HepG2 (cell line): ENCODE measurements around the gene HTRA2. TPM values are rescaled to one million over a fixed set of nuclear protein-coding genes. Genes with fewer than 3 reads are reported as not detected.

Source experiments
- HIVEP1 ChIP-seq: sonication (generic); formaldehyde crosslinking; IDR thresholded peaks from 2 replicates; pipeline ENCODE4 v1.4.0; 2020; ENCODE audit warnings: mild to moderate bottlenecking, missing genetic modification reagents
- IKZF4 ChIP-seq: sonication (generic); formaldehyde crosslinking; IDR thresholded peaks from 2 replicates; pipeline ENCODE4 v1.5.1; 2020; ENCODE audit warnings: borderline replicate concordance, mild to moderate bottlenecking, low read depth, missing genetic modification reagents; ENCODE audit errors: not compliant biosample characterization
- IRF2 ChIP-seq: IDR thresholded peaks from 2 replicates; pipeline ENCODE4 v1.6.1; 2018; ENCODE audit warnings: missing genetic modification reagents, missing compliant biosample characterization
- MAFF ChIP-seq: IDR thresholded peaks from 2 replicates; pipeline ENCODE4 v1.6.1; 2011; ENCODE audit warnings: low read depth, low read length, improper control_type of control experiment
- MAZ ChIP-seq, 2 experiments: sonication (generic) in 1 of 2; formaldehyde crosslinking in 1 of 2; IDR thresholded peaks; 2 replicates each; pipeline versions ENCODE4 v1.5.0 to v1.6.1; 2012 to 2020; ENCODE audit warnings: low read depth in 2 of 2, mild to moderate bottlenecking in 2 of 2, borderline replicate concordance in 1 of 2, improper control_type of control experiment in 1 of 2, low read length in 1 of 2, missing genetic modification reagents in 1 of 2, moderate library complexity in 1 of 2
- MED1 ChIP-seq: sonication (generic); formaldehyde crosslinking; IDR thresholded peaks from 2 replicates; pipeline ENCODE4 v1.4.0; 2020; ENCODE audit warnings: missing genetic modification reagents
- MIER2 ChIP-seq: IDR thresholded peaks from 2 replicates; pipeline ENCODE4 v1.6.1; 2016; ENCODE audit warnings: missing biosample characterization, missing genetic modification reagents
- NFE2L1 ChIP-seq: sonication (generic); formaldehyde crosslinking; IDR thresholded peaks from 2 replicates; pipeline ENCODE4 v1.4.0; 2020; ENCODE audit warnings: missing genetic modification reagents, mild to moderate bottlenecking, borderline replicate concordance
- PHB2 ChIP-seq: fragments of 450-650 bp; IDR thresholded peaks from 2 replicates; pipeline ENCODE4 v1.6.1; 2018; ENCODE audit not compliant: partially characterized antibody
- RNF2 ChIP-seq: fragments of 450-650 bp; conservative IDR thresholded peaks from 2 replicates; pipeline ENCODE4 v1.6.1; 2016; ENCODE audit warnings: low read depth
- SALL1 ChIP-seq: sonication (generic); formaldehyde crosslinking; IDR thresholded peaks from 2 replicates; pipeline ENCODE4 v1.8.0; 2022; ENCODE audit warnings: mild to moderate bottlenecking, missing genetic modification reagents
- ZKSCAN5 ChIP-seq: sonication (generic); formaldehyde crosslinking; IDR thresholded peaks from 2 replicates; pipeline ENCODE4 v1.5.1; 2020; ENCODE audit warnings: mild to moderate bottlenecking, missing genetic modification reagents
- ZNF17 ChIP-seq: sonication (generic); formaldehyde crosslinking; IDR thresholded peaks from 2 replicates; pipeline ENCODE4 v1.5.0; 2020; ENCODE audit warnings: mild to moderate bottlenecking, missing genetic modification reagents
- ZNF292 ChIP-seq: sonication (generic); formaldehyde crosslinking; IDR thresholded peaks from 2 replicates; pipeline ENCODE4 v1.8.1; 2022; ENCODE audit warnings: mild to moderate bottlenecking, low read depth, missing genetic modification reagents, borderline replicate concordance
- ZNF441 ChIP-seq: sonication (generic); formaldehyde crosslinking; IDR thresholded peaks from 2 replicates; pipeline ENCODE4 v1.7.0; 2021; ENCODE audit warnings: missing genetic modification reagents, borderline replicate concordance
- ZNF614 ChIP-seq: IDR thresholded peaks from 2 replicates; pipeline ENCODE4 v1.6.1; 2018; ENCODE audit warnings: missing biosample characterization, missing genetic modification reagents, inconsistent platforms, borderline replicate concordance
- polyA plus RNA-seq, 8 experiments: library from polyadenylated mRNA; depleted of rRNA in 3 of 8; stranded (reverse) in 7 of 8; unstranded in 1 of 8; fragments of >200 nt; fragmentation: Illumina TruSeq in 4 of 8; extraction: Trizol in 4 of 8; gene quantifications; 2 replicates each; pipeline versions ENCODE4 v1.2.1 to v1.2.3, GENCODE V29; 2011 to 2016; ENCODE audit warnings: low read depth in 4 of 8, missing spikeins in 1 of 8, mixed read lengths in 1 of 8; ENCODE audit not compliant: insufficient read depth in 1 of 8
- total RNA-seq, 5 experiments: library from RNA; depleted of rRNA; stranded (reverse); fragments of >200 nt; fragmentation: Illumina TruSeq; extraction: Trizol; gene quantifications; 2 replicates each; pipeline ENCODE4 v1.2.3, GENCODE V29; 2016; ENCODE audit warnings: low read depth in 1 of 5
- TF ChIP-seq, protein P1 (sequence below): sonication (generic); formaldehyde crosslinking; IDR thresholded peaks from 2 replicates; pipeline ENCODE4 v1.4.0; 2020; ENCODE audit warnings: missing genetic modification reagents, mild to moderate bottlenecking, borderline replicate concordance
- TF ChIP-seq, protein P2 (sequence below): sonication (generic); formaldehyde crosslinking; IDR thresholded peaks from 2 replicates; pipeline ENCODE4 v1.8.1; 2023; ENCODE audit warnings: mild to moderate bottlenecking, missing genetic modification reagents
- TF ChIP-seq, protein P3 (sequence below): sonication (generic); formaldehyde crosslinking; IDR thresholded peaks from 2 replicates; pipeline ENCODE4 v1.4.0; 2020; ENCODE audit warnings: missing genetic modification reagents
- TF ChIP-seq, protein P4 (sequence below): sonication (generic); formaldehyde crosslinking; IDR thresholded peaks from 2 replicates; pipeline ENCODE4 v1.4.0; 2020; ENCODE audit warnings: mild to moderate bottlenecking, missing genetic modification reagents
- TF ChIP-seq, protein P5 (sequence below): sonication (generic); formaldehyde crosslinking; IDR thresholded peaks from 2 replicates; pipeline ENCODE4 v1.5.1; 2020; ENCODE audit warnings: mild to moderate bottlenecking, moderate library complexity, missing genetic modification reagents

HTRA2 gene
- total and polyA plus RNA-seq, 2 of the 13 experiments (the other 11 are each of a cell fraction or from before 2014, with no cell fraction given): 47.7 to 50.3 TPM

DNA sequence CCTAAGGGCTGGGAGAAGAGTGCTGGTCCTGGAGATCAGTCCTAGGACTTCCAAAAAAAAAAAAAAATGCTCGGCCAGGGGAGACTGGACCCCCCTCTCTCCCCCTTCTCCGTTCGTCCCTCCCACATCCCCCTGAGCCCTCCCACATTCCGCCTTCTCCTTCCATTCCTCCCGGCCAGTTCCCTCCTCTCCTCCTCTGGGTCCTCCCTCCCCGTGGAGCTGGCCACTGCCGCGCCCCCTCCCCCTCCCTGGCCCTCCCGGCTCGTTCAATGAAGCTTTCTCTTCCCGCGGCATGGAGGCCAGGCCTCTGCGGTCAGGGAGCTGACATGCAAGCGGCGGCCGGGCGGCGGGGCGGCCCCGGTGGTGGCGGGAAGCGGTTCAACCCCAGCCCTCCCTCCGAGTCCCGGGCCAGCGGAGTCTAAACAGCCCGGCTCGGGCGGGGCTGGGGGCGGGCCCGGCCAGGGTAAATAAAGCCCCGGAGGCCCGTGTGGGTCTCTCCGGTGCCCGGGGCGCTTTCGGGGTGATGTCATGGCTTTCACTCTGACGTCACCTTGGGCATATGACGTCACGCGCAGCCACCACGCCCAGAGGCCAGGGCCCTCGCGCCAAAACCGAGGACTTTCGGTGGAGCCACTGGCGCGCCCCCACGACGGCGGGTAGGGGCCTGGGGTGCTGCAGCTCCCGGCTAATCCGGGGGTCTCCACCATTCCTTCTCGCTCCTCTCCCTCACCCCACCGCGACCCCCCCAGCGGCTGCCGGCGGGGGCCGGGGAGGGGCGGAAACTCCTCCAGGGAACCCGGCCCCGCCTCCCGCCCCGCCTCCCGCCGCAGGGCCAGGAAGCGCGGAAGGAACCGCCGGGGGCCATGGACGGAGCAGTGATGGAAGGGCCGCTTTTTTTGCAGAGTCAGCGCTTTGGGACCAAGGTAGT lies 24.4 kb downstream of the HTRA2 start, which contains the start of the genes DOK1 and LOXL3 (continued):
- TF ChIP-seq MAZ (IDR thresholded peaks at IDR 0.05; ENCODE audit: borderline replicate concordance, low read depth, low read length): 0 out of 2 replicates have a peak, but pooled peaks have one; percentile 18
- no peak for TF ChIP-seq MAZ (CRISPR knock-in tag; IDR thresholded peaks at IDR 0.05; ENCODE audit: low read depth)
- no peak for TF ChIP-seq ZKSCAN5 (CRISPR knock-in tag)
- TF ChIP-seq RNF2: no peak
- TF ChIP-seq NFE2L1 (CRISPR knock-in tag): no peak
- TF ChIP-seq, protein P1, sequence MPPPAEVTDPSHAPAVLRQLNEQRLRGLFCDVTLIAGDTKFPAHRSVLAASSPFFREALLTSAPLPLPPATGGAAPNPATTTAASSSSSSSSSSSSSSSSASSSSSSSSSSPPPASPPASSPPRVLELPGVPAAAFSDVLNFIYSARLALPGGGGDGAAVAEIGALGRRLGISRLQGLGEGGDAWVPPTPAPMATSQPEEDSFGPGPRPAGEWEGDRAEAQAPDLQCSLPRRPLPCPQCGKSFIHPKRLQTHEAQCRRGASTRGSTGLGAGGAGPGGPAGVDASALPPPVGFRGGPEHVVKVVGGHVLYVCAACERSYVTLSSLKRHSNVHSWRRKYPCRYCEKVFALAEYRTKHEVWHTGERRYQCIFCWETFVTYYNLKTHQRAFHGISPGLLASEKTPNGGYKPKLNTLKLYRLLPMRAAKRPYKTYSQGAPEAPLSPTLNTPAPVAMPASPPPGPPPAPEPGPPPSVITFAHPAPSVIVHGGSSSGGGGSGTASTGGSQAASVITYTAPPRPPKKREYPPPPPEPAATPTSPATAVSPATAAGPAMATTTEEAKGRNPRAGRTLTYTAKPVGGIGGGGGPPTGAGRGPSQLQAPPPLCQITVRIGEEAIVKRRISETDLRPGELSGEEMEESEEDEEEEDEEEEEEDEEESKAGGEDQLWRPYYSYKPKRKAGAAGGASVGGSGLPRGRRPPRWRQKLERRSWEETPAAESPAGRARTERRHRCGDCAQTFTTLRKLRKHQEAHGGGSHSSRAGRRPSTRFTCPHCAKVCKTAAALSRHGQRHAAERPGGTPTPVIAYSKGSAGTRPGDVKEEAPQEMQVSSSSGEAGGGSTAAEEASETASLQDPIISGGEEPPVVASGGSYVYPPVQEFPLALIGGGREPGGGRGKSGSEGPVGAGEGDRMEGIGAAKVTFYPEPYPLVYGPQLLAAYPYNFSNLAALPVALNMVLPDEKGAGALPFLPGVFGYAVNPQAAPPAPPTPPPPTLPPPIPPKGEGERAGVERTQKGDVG (CRISPR knock-in tag): no peak
- no peak for TF ChIP-seq IRF2 (CRISPR knock-in tag)
- no peak for TF ChIP-seq PHB2
- TF ChIP-seq ZNF292 (CRISPR knock-in tag): no peak
- TF ChIP-seq MED1 (CRISPR knock-in tag): no peak
- TF ChIP-seq ZNF17 (CRISPR knock-in tag): no peak
- TF ChIP-seq, protein P2, sequence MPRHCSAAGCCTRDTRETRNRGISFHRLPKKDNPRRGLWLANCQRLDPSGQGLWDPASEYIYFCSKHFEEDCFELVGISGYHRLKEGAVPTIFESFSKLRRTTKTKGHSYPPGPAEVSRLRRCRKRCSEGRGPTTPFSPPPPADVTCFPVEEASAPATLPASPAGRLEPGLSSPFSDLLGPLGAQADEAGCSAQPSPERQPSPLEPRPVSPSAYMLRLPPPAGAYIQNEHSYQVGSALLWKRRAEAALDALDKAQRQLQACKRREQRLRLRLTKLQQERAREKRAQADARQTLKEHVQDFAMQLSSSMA (CRISPR knock-in tag): peak; percentile 80
- TF ChIP-seq, protein P3, sequence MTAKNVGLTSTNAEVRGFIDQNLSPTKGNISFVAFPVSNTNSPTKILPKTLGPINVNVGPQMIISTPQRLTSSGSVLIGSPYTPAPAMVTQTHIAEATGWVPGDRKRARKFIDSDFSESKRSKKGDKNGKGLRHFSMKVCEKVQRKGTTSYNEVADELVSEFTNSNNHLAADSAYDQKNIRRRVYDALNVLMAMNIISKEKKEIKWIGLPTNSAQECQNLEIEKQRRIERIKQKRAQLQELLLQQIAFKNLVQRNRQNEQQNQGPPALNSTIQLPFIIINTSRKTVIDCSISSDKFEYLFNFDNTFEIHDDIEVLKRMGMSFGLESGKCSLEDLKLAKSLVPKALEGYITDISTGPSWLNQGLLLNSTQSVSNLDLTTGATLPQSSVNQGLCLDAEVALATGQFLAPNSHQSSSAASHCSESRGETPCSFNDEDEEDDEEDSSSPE: no peak; the same call in 1 of the 2 replicates
- 0 out of 2 replicates have a peak, but pooled peaks have one; percentile 19 for TF ChIP-seq SALL1 (CRISPR knock-in tag)
- peak; percentile 99 for TF ChIP-seq MAFF
- TF ChIP-seq HIVEP1: 0 out of 2 replicates have a peak, but pooled peaks have one; percentile 15
- TF ChIP-seq ZNF441: no peak
- TF ChIP-seq, protein P4, sequence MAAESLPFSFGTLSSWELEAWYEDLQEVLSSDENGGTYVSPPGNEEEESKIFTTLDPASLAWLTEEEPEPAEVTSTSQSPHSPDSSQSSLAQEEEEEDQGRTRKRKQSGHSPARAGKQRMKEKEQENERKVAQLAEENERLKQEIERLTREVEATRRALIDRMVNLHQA (CRISPR knock-in tag): no peak
- TF ChIP-seq MIER2 (CRISPR knock-in tag): no peak
- TF ChIP-seq, protein P5, sequence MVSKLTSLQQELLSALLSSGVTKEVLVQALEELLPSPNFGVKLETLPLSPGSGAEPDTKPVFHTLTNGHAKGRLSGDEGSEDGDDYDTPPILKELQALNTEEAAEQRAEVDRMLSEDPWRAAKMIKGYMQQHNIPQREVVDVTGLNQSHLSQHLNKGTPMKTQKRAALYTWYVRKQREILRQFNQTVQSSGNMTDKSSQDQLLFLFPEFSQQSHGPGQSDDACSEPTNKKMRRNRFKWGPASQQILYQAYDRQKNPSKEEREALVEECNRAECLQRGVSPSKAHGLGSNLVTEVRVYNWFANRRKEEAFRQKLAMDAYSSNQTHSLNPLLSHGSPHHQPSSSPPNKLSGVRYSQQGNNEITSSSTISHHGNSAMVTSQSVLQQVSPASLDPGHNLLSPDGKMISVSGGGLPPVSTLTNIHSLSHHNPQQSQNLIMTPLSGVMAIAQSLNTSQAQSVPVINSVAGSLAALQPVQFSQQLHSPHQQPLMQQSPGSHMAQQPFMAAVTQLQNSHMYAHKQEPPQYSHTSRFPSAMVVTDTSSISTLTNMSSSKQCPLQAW: peak; percentile 49; the same call in 1 of the 2 replicates
- no peak for TF ChIP-seq IKZF4
- no peak for TF ChIP-seq ZNF614 (CRISPR knock-in tag)
